Measurements from ENCODE around the gene UBXN7. TPM values are rescaled to one million over a fixed set of nuclear protein-coding genes. Genes with fewer than 3 reads are reported as not detected.
"Not testable (repeated sequence)": the region's sequence is repeated elsewhere in the genome, so short reads cannot be mapped to it uniquely, and the experiment has no call there.

The UBXN7 gene
- total RNA-seq: 18.5 TPM

- peak; percentile 95 for ATAC-seq
Measured at GRCh38 chr3:196432137-196432879, at the start of gene UBXN7. Gene UBXN7, minus strand, starts transcription at chr3:196432427. Its CDS starts 28 bp downstream, at chr3:196432399.

DNA sequence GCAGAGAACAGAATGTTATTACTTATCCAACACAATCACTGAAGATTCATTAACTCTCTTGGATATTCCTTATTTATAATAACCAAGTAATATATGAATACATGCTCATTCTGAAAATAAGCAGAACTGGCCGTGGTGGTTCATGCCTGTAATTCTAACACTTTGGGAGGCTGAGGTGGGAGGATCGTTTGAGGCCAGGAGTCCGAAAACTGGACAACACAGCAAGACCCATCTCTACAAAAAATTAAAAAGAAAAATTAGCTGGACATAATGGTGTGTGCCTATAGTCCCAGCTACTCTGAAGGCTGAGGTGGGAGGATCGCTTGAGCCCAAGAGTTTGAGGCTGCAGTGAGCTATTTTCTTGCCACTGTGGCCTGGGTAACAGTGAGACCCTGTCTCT, 45.5 kb upstream of the UBXN7 start:
- DNase-seq (ENCODE audit: low spot score) (no peak), ATAC-seq (no peak)

More at GRCh38 chr3:196432137-196432879, at the start of gene UBXN7:
- peak; percentile 97 for DNase-seq (ENCODE audit: low spot score)

DNA sequence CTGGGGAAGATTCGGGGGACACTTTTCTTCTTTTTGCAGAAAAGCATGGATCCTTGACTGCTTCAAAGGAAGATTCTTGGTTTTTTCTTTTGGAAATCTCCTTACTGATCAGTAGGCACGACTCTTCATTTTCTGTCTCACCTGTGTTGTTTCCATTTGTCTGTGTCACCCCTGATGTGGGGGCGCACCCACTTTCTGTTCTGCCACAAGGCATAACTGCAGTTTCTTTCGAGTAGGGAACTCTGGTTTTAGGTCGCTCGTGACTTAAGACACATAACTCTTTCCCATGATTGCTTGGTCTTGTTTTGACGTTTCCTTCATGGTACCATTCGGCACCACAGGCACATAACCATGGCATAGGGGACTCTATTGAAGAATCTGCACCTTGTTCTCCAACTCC, 40.1 kb upstream of the UBXN7 start:
- ATAC-seq (no peak), DNase-seq (ENCODE audit: low spot score) (no peak)

DNA sequence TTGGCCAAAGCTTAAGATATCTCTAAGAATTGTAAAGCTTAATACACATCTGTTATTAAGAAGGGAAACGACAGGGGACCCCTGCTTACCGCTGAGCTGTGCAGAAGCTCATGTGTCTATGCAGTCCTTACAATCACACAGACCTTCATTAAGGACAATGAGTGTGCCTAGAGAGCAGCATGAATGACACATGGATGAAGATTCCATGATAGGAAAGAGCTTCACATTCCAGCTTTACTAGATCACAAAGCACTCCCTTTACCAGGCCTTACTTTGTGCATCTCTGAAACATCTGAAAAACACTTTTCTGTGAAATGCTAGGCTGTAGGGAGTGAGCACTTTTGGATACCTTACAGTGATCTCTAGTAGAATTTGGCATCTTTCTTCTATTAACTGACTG, 39.3 kb upstream of the UBXN7 start:
- ATAC-seq (no peak), DNase-seq (ENCODE audit: low spot score) (no peak)

GRCh38 chr3:196470182-196470581, 38.0 kb upstream of the UBXN7 start:
- DNase-seq (ENCODE audit: low spot score); ATAC-seq: not testable (repeated sequence)

- ATAC-seq (no peak), DNase-seq (ENCODE audit: low spot score) (no peak)
Measured at GRCh38 chr3:196463804-196464203, 31.6 kb upstream of the UBXN7 start.

DNA sequence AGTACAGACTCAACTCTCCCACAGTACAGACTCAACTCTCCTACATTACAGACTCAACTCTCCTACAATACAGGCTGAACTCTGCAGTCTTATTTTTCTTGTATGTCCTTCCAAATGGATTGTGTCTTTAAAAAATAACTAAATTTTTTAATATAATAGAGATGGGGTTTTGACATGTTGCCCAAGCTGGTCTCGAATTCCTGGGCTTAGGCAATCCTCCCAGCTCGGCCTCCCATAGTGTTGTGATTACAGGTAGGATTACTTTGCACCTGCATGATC, 31.2 kb upstream of the UBXN7 start:
- DNase-seq (ENCODE audit: low spot score): no peak
- ATAC-seq: no peak

- DNase-seq (ENCODE audit: low spot score); ATAC-seq: not testable (repeated sequence)
Measured at GRCh38 chr3:196462680-196463477, 30.7 kb upstream of the UBXN7 start.

- ATAC-seq: no peak
- no peak for DNase-seq (ENCODE audit: low spot score)
Measured at GRCh38 chr3:196458063-196458462, 25.8 kb upstream of the UBXN7 start.

- not testable (repeated sequence) for DNase-seq (ENCODE audit: low spot score)
Measured at GRCh38 chr3:196457470-196457869, 25.2 kb upstream of the UBXN7 start.

DNA sequence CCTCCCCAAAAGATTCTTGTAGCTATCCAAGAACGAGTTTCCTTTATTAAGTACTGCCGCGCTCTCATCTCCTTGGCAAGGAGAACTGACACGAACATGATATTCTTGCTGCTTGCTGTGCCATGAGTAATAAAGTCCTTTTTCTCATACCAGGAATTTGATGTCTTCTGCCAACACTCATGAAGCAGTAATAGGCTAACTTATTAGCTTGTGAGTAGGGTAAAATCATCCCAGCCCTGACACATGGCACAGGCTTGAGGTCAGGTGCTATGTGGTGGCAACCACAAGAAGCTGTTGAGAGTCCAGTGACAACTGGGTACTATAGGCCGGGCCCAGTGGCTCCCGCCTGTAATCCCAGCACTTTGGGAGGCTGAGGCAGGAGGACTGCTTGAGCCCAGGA, 22.7 kb upstream of the UBXN7 start:
- DNase-seq (ENCODE audit: low spot score): no peak
- no peak for ATAC-seq

More at GRCh38 chr3:196457470-196457869, 25.2 kb upstream of the UBXN7 start:
- ATAC-seq: not testable (repeated sequence)

- not testable (repeated sequence) for DNase-seq (ENCODE audit: low spot score); ATAC-seq
Measured at GRCh38 chr3:196445391-196445790, 13.2 kb upstream of the UBXN7 start.

DNA sequence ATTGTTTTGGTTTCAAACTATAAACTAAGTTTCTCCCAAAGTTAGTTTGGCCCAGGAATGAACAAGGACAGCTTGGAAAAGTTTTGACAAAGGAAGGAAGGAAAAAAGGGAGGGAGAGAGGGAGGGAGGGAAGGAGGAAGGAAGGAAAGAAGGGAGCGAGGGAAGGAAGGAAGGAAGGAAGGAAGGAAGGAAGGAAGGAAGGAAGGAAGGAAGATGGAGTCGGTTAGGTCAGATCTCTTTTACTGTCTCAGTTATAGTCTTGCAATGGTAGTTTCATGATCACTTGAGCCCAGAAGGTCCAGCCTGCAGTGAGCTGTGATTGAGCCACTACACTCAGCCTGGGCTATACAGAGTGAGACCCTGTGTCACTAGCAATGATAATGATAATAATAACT, 12.3 kb upstream of the UBXN7 start:
- DNase-seq (ENCODE audit: low spot score): no peak
- ATAC-seq: no peak

GRCh38 chr3:196440696-196441095, 8.5 kb upstream of the UBXN7 start:
- ATAC-seq: no peak
- DNase-seq (ENCODE audit: low spot score): no peak

- ATAC-seq (no peak), DNase-seq (ENCODE audit: low spot score) (no peak)
Measured at GRCh38 chr3:196440041-196440537, 7.9 kb upstream of the UBXN7 start.

DNA sequence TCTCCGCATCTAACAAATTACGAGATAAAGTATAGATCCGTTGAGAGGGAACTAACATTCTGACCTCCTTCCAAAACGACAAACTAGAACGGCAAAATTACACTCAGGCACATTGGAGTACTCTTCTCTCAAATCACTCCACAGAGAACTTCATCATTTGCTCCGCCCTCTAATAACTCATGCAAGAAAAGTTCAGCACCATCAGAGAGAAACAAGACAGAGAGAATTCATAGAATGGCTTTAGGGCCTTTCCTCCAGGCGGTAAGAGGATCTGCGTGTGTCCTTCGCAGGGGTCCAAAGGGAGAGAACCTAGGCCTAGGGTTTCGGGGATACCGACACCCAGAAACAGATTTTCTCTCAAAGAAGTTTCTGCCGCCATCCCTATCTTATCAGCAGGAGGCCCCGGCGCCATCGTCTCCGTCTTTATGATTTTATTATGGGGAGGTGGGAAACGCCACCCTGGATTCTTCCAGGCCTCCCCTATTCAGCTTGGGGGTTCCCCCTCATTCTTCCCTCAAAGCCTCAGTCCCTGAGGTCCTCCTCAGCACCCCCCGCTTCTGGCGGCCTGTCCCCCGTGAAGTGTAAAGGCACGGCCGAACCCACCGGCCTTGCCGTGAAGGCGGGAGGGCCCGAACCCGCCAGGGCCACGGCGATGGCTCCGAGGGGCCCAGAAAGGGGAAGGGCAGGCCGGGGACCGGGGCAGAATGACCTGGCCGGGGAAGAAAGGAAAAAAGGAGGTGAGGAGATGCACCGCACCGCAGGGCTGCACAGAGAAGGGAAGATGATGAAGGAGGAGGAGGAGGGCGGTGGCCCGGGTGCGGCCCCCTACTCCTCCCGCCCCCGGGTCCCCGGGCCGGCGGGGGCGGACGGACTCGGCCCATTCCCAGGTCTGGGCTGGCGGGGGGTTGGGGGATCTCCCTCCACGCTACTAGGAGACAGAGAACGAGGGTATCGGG, 768 bp downstream of the UBXN7 start:
- peak; percentile 48 for ATAC-seq
- DNase-seq (ENCODE audit: low spot score): peak; percentile 49

GRCh38 chr3:196428041-196428440, 4.2 kb downstream of the UBXN7 start:
- DNase-seq (ENCODE audit: low spot score) (no peak), ATAC-seq (no peak)

DNA sequence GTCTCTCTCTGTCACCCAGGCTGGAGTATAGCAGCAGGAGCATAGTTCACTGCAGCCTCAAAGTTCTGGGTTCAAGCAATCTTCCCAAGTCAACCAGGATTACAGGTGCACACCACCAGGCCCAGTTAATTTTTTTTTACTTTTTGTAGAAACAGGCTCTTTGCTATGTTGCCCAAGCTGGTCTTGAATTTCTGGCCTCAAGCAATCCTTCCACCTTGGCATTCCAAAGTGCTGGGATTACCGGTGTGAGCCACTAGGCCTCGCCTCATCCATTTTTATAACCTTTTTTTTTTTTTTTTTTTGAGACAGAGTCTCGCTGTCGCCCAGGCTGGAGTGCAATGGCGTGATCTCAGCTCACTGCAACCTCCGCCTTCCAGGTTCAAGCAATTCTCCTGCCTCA, 7.8 kb downstream of the UBXN7 start:
- ATAC-seq: not testable (repeated sequence)

DNA sequence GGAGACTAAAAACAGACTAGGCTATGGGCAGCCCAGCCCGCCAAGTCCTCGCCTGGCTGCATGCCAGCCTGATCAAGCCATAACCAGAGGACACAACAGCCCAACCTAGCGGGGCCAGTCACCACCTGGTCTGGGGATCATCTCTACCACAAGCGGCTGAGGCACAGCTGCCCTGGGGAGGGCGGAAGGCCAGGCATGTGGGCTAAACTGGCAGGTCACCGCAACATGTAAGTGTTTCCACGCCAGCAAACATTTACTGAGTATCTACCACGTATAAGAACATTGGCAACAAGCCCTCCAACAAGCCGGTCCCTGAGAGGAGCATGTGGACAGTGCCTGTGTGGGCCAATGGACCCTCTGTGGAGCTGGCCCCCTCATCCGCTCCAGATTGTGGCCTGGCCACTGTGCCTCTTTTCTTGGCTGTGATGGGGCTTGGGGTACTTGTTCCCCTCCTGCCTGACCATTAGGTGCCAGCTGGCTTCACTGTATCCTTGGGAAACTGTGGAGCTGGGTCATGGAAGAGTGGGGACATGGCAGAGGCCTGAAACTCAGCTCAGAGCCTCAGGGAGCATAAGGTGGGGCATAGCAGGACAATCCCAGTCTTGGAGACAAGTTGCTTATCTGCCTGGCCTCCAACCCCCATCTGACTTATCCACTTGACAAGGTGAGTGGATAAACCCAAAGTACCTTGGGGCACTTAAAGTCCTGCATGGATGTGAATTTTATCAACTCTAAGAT, 9.0 kb downstream of the UBXN7 start:
- DNase-seq (ENCODE audit: low spot score) (peak; percentile 54), ATAC-seq (peak; percentile 59)

More for the DNA sequence above, 7.8 kb downstream of the UBXN7 start:
- not testable (repeated sequence) for DNase-seq (ENCODE audit: low spot score)

- not testable (repeated sequence) for ATAC-seq; DNase-seq (ENCODE audit: low spot score)
Measured at GRCh38 chr3:196421668-196422067, 10.6 kb downstream of the UBXN7 start.

Measured in left lobe of liver (tissue), 2 donors.